PFSK-1 (cell line): ENCODE measurements around the gene ESRRG.

ENCODE experiments used
- POLR2AphosphoS5 ChIP-seq: IDR thresholded peaks from 2 replicates; pipeline ENCODE4 v1.6.1; 2012; ENCODE audit warnings: low read depth, mild to moderate bottlenecking, control low read depth, low read length, moderate library complexity
- TF ChIP-seq, protein P1 (sequence below), 2 experiments: IDR thresholded peaks; 2 replicates each; pipeline versions ENCODE4 v1.6.1 to v1.8.0; 2011 to 2012; ENCODE audit warnings: low read depth in 2 of 2, low read length in 2 of 2, control low read depth in 1 of 2, inconsistent platforms in 1 of 2, mild to moderate bottlenecking in 1 of 2, moderate library complexity in 1 of 2; ENCODE audit not compliant: insufficient read depth in 1 of 2

DNA sequence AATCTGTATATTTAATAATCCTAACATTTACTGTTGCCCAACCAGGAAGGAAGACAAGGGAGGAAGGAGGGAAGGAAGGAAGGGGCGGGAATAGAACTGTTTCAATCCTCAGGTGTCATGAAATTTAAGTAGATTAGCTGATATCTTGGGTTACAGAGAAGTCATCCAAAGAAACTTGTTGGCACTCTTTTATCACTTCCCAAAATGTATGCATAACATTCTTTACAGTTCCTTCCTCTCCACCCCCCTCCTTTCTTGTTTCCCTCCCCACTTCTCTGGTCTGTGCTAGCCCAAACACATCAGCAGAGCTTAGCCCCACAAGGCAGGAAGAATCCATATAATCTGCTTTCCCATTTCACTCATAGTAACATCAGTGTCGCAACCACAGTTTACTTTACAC, 110.9 kb downstream of the ESRRG start:
- no peak for TF ChIP-seq POLR2AphosphoS5
- TF ChIP-seq, protein P1, sequence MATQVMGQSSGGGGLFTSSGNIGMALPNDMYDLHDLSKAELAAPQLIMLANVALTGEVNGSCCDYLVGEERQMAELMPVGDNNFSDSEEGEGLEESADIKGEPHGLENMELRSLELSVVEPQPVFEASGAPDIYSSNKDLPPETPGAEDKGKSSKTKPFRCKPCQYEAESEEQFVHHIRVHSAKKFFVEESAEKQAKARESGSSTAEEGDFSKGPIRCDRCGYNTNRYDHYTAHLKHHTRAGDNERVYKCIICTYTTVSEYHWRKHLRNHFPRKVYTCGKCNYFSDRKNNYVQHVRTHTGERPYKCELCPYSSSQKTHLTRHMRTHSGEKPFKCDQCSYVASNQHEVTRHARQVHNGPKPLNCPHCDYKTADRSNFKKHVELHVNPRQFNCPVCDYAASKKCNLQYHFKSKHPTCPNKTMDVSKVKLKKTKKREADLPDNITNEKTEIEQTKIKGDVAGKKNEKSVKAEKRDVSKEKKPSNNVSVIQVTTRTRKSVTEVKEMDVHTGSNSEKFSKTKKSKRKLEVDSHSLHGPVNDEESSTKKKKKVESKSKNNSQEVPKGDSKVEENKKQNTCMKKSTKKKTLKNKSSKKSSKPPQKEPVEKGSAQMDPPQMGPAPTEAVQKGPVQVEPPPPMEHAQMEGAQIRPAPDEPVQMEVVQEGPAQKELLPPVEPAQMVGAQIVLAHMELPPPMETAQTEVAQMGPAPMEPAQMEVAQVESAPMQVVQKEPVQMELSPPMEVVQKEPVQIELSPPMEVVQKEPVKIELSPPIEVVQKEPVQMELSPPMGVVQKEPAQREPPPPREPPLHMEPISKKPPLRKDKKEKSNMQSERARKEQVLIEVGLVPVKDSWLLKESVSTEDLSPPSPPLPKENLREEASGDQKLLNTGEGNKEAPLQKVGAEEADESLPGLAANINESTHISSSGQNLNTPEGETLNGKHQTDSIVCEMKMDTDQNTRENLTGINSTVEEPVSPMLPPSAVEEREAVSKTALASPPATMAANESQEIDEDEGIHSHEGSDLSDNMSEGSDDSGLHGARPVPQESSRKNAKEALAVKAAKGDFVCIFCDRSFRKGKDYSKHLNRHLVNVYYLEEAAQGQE (IDR thresholded peaks at IDR 0.05; ENCODE audit: insufficient read depth in 1 of 2, low read depth in 2 of 2, low read length in 2 of 2) = no peak
